Renal cortex interstitium (tissue), 11 donors: Measurements from ENCODE around the gene SH3D19. TPM values are rescaled to one million over a fixed set of nuclear protein-coding genes. Genes with fewer than 3 reads are reported as not detected.
"Not testable (repeated sequence)": the region's sequence is repeated elsewhere in the genome, so short reads cannot be mapped to it uniquely, and the experiment has no call there.

Experiments used
- DNase-seq, 11 donors: peaks; one replicate each; pipeline ENCODE4 v3.0.0-alpha.2; 2013; ENCODE audit warnings: low read depth in 9 of 11, low spot score in 4 of 11; ENCODE audit errors: extremely low read depth in 1 of 11
- polyA plus RNA-seq, 3 donors: library from polyadenylated mRNA; unstranded; fragments of 120-200 nt; gene quantifications; one replicate each; pipeline ENCODE4 v1.2.1, GENCODE V29; 2013; ENCODE audit not compliant: insufficient read length in 3 of 3

SH3D19 gene
- polyA plus RNA-seq, 3 donors: 27.1 to 31.4 (median 30.7) TPM

- DNase-seq: no peak
Observed at GRCh38 chr4:151294833-151295496, 30.4 kb downstream of the SH3D19 start.

GRCh38 chr4:151292038-151292437, 33.4 kb downstream of the SH3D19 start:
- no peak for DNase-seq

- DNase-seq: no peak
Observed at GRCh38 chr4:151291485-151291884, 33.9 kb downstream of the SH3D19 start.

- no peak for DNase-seq
Observed at GRCh38 chr4:151287409-151287808, 38.0 kb downstream of the SH3D19 start.

- no peak for DNase-seq
Observed at GRCh38 chr4:151284534-151285245, 40.7 kb downstream of the SH3D19 start.

- peak in 10 of 11 donors; percentile 6 to 45 (median 26) for DNase-seq
Observed at GRCh38 chr4:151276787-151277562, 48.4 kb downstream of the SH3D19 start, which contains the start of gene PRSS48. PRSS48 (plus strand) TSS chr4:151277161; CDS start chr4:151277173, 12 bp downstream.

GRCh38 chr4:151268905-151269304, 56.5 kb downstream of the SH3D19 start:
- DNase-seq: not testable (repeated sequence)

GRCh38 chr4:151267822-151268535, 57.4 kb downstream of the SH3D19 start:
- DNase-seq: no peak

- DNase-seq: no peak
Observed at GRCh38 chr4:151267104-151267503, 58.3 kb downstream of the SH3D19 start.

- DNase-seq: no peak
Observed at GRCh38 chr4:151266497-151266896, 58.9 kb downstream of the SH3D19 start.

- DNase-seq: no peak
Observed at GRCh38 chr4:151263455-151263854, 62.0 kb downstream of the SH3D19 start.

- DNase-seq: no peak
Observed at GRCh38 chr4:151260526-151260925, 64.9 kb downstream of the SH3D19 start.

GRCh38 chr4:151259752-151260151, 65.7 kb downstream of the SH3D19 start:
- no peak for DNase-seq

GRCh38 chr4:151257704-151258103, 67.7 kb downstream of the SH3D19 start:
- DNase-seq: no peak

- no peak for DNase-seq
Observed at GRCh38 chr4:151256134-151256533, 69.3 kb downstream of the SH3D19 start.

GRCh38 chr4:151255680-151256079, 69.7 kb downstream of the SH3D19 start:
- DNase-seq: not testable (repeated sequence)

GRCh38 chr4:151255226-151255625, 70.2 kb downstream of the SH3D19 start:
- DNase-seq: not testable (repeated sequence)

- DNase-seq: no peak
Observed at GRCh38 chr4:151251603-151252304, 73.7 kb downstream of the SH3D19 start.

GRCh38 chr4:151250706-151251105, 74.7 kb downstream of the SH3D19 start:
- no peak for DNase-seq
